Gastroesophageal sphincter (tissue), 4 donors: Measurements from ENCODE around the gene LTBP3. TPM values are rescaled to one million over a fixed set of nuclear protein-coding genes. Genes with fewer than 3 reads are reported as not detected.

Experiments
- ATAC-seq: fragments of 150-250 bp; one replicate; pipeline ENCODE4 v1.9.1; 2016; ENCODE audit warnings: mild to moderate bottlenecking, moderate library complexity
- H3K27ac ChIP-seq, 4 donors: fragments of 200-600 bp; sonication (generic) in 3 of 4; 1 replicate in 3 of 4; 2 replicates in 1 of 4; pipeline ENCODE4 v1.5.1; 2016 to 2019
- H3K27me3 ChIP-seq: fragments of 200-600 bp; sonication (generic); one replicate; pipeline ENCODE4 v1.5.1; 2019
- H3K36me3 ChIP-seq, 2 donors: fragments of 200-600 bp; sonication (generic); one replicate each; pipeline ENCODE4 v1.5.1; 2019; ENCODE audit warnings: control low read depth in 1 of 2
- H3K4me1 ChIP-seq, 3 donors: fragments of 200-600 bp; sonication (generic); 1 replicate in 2 of 3; 2 replicates in 1 of 3; pipeline ENCODE4 v1.5.1; 2016 to 2019; ENCODE audit warnings: control low read depth in 2 of 3
- H3K4me3 ChIP-seq, 2 donors: fragments of 200-600 bp; sonication (generic); one replicate each; pipeline ENCODE4 v1.5.1; 2019; ENCODE audit warnings: mild to moderate bottlenecking in 1 of 2, moderate library complexity in 1 of 2
- H3K9me3 ChIP-seq, 3 donors: fragments of 200-600 bp; sonication (generic); one replicate each; pipeline ENCODE4 v1.5.1; 2017 to 2019; ENCODE audit warnings: control low read depth in 2 of 3
- EP300 ChIP-seq: sonication (generic); formaldehyde crosslinking; IDR thresholded peaks from one replicate; pipeline ENCODE4 v1.6.1; 2017; ENCODE audit warnings: antibody characterized with exemption, mild to moderate bottlenecking
- POLR2A ChIP-seq, 2 donors: fragments of 450-650 bp; IDR thresholded peaks; one replicate each; pipeline ENCODE4 v1.6.1; 2017; ENCODE audit warnings: antibody characterized with exemption in 2 of 2, mild to moderate bottlenecking in 2 of 2, moderate library complexity in 1 of 2
- POLR2AphosphoS5 ChIP-seq: sonication (generic); formaldehyde crosslinking; IDR thresholded peaks from one replicate; pipeline ENCODE4 v1.6.1; 2017; ENCODE audit warnings: antibody characterized with exemption
- WGBS, 2 donors: methylation state at CpG; one replicate each; pipeline ENCODE4 v1.1.5; 2018; ENCODE audit warnings: low coverage in 1 of 2; 5-methylcytosine and 5-hydroxymethylcytosine counted together
- total RNA-seq, 4 donors: library from RNA; depleted of rRNA; stranded (reverse); fragments of >200 nt; gene quantifications; one replicate each; pipeline ENCODE4 v1.1.0, GENCODE V29; 2016
- TF ChIP-seq, protein P1 (sequence below), 4 experiments: fragments of 200-600 bp in 2 of 4; fragments of 450-650 bp in 2 of 4; sonication (generic) in 1 of 4; IDR thresholded peaks; one replicate each; pipeline ENCODE4 v1.5.1; 2017 to 2019; ENCODE audit warnings: antibody characterized with exemption in 4 of 4, mild to moderate bottlenecking in 2 of 4, moderate library complexity in 2 of 4

Gene LTBP3
- total RNA-seq, 4 donors from 2014 or later: 90.6 to 173 (median 139) TPM

DNA sequence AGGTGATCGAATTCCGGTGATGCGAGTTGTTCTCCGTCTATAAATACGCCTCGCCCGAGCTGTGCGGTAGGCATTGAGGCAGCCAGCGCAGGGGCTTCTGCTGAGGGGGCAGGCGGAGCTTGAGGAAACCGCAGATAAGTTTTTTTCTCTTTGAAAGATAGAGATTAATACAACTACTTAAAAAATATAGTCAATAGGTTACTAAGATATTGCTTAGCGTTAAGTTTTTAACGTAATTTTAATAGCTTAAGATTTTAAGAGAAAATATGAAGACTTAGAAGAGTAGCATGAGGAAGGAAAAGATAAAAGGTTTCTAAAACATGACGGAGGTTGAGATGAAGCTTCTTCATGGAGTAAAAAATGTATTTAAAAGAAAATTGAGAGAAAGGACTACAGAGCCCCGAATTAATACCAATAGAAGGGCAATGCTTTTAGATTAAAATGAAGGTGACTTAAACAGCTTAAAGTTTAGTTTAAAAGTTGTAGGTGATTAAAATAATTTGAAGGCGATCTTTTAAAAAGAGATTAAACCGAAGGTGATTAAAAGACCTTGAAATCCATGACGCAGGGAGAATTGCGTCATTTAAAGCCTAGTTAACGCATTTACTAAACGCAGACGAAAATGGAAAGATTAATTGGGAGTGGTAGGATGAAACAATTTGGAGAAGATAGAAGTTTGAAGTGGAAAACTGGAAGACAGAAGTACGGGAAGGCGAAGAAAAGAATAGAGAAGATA is 59.0 kb downstream of the LTBP3 start, which contains the start of gene MALAT1:
Gene MALAT1, plus strand, starts transcription at position 69 of the 736 bp plus-strand sequence.
- Histone ChIP-seq H3K36me3 (peaks cover 14 to 30% of the 10 kb centered on the region in 2 donors), H3K27me3 (no peaks in the 10 kb centered on the region), H3K27ac (peak within 1 kb of the TSS; percentile 96 to 100 (median 98)), H3K4me3 (peak within 1 kb of the TSS; percentile 74 to 97), H3K9me3 (no peaks in the 10 kb centered on the region), H3K4me1 (peaks cover 5 to 30% (median 18%) of the 10 kb centered on the region in 3 donors)
- ATAC-seq: no peak
- TF ChIP-seq POLR2A (IDR thresholded peaks at IDR 0.05) (peak; percentile 100), POLR2AphosphoS5 (peak; percentile 100), EP300 (no peak)
- TF ChIP-seq, protein P1, sequence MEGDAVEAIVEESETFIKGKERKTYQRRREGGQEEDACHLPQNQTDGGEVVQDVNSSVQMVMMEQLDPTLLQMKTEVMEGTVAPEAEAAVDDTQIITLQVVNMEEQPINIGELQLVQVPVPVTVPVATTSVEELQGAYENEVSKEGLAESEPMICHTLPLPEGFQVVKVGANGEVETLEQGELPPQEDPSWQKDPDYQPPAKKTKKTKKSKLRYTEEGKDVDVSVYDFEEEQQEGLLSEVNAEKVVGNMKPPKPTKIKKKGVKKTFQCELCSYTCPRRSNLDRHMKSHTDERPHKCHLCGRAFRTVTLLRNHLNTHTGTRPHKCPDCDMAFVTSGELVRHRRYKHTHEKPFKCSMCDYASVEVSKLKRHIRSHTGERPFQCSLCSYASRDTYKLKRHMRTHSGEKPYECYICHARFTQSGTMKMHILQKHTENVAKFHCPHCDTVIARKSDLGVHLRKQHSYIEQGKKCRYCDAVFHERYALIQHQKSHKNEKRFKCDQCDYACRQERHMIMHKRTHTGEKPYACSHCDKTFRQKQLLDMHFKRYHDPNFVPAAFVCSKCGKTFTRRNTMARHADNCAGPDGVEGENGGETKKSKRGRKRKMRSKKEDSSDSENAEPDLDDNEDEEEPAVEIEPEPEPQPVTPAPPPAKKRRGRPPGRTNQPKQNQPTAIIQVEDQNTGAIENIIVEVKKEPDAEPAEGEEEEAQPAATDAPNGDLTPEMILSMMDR (IDR thresholded peaks at IDR 0.05): peak in 1 of 4 experiments; percentile 23
- 0 to 1% methylated on average over 22 to 24 of the region's 24 CpGs for WGBS, 2 donors

DNA sequence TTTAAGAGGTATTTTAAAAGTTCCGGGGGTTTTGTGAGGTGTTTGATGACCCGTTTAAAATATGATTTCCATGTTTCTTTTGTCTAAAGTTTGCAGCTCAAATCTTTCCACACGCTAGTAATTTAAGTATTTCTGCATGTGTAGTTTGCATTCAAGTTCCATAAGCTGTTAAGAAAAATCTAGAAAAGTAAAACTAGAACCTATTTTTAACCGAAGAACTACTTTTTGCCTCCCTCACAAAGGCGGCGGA is 59.5 kb downstream of the LTBP3 start:
- TF ChIP-seq POLR2A (IDR thresholded peaks at IDR 0.05) (no peak), POLR2AphosphoS5 (no peak), EP300 (no peak)
- TF ChIP-seq, protein P1 (IDR thresholded peaks at IDR 0.05): no peak
- peaks cover 5 to 35% (median 23%) of the 10 kb centered on the region in 3 donors for H3K4me1 ChIP-seq
- peak overlapping the region; percentile 74 to 97 for H3K4me3 ChIP-seq
- no peak for ATAC-seq
- peak overlapping the region; percentile 96 to 100 (median 98) for H3K27ac ChIP-seq
- H3K36me3 ChIP-seq: peaks cover 11 to 25% of the 10 kb centered on the region in 2 donors
- no peaks in the 10 kb centered on the region for H3K27me3 ChIP-seq
- no peaks in the 10 kb centered on the region for H3K9me3 ChIP-seq
- 0% methylated on average over 6 of the region's 6 CpGs for WGBS, 2 donors

DNA sequence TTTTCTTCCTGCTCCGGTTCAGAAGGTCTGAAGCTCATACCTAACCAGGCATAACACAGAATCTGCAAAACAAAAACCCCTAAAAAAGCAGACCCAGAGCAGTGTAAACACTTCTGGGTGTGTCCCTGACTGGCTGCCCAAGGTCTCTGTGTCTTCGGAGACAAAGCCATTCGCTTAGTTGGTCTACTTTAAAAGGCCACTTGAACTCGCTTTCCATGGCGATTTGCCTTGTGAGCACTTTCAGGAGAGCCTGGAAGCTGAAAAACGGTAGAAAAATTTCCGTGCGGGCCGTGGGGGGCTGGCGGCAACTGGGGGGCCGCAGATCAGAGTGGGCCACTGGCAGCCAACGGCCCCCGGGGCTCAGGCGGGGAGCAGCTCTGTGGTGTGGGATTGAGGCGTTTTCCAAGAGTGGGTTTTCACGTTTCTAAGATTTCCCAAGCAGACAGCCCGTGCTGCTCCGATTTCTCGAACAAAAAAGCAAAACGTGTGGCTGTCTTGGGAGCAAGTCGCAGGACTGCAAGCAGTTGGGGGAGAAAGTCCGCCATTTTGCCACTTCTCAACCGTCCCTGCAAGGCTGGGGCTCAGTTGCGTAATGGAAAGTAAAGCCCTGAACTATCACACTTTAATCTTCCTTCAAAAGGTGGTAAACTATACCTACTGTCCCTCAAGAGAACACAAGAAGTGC is 60.0 kb downstream of the LTBP3 start:
- peaks cover 6 to 40% (median 27%) of the 10 kb centered on the region in 3 donors for H3K4me1 ChIP-seq
- peak overlapping the region; percentile 74 to 97 for H3K4me3 ChIP-seq
- no peak for TF ChIP-seq POLR2AphosphoS5
- TF ChIP-seq EP300: no peak
- TF ChIP-seq, protein P1 (IDR thresholded peaks at IDR 0.05): no peak
- TF ChIP-seq POLR2A (IDR thresholded peaks at IDR 0.05): no peak
- WGBS, 2 donors: 0 to 5% methylated on average over 11 of the region's 24 CpGs
- no peaks in the 10 kb centered on the region for H3K27me3 ChIP-seq
- no peaks in the 10 kb centered on the region for H3K9me3 ChIP-seq
- H3K27ac ChIP-seq: peak overlapping the region; percentile 96 to 100 (median 98)
- H3K36me3 ChIP-seq: peaks cover 7 to 20% of the 10 kb centered on the region in 2 donors
- ATAC-seq: no peak

DNA sequence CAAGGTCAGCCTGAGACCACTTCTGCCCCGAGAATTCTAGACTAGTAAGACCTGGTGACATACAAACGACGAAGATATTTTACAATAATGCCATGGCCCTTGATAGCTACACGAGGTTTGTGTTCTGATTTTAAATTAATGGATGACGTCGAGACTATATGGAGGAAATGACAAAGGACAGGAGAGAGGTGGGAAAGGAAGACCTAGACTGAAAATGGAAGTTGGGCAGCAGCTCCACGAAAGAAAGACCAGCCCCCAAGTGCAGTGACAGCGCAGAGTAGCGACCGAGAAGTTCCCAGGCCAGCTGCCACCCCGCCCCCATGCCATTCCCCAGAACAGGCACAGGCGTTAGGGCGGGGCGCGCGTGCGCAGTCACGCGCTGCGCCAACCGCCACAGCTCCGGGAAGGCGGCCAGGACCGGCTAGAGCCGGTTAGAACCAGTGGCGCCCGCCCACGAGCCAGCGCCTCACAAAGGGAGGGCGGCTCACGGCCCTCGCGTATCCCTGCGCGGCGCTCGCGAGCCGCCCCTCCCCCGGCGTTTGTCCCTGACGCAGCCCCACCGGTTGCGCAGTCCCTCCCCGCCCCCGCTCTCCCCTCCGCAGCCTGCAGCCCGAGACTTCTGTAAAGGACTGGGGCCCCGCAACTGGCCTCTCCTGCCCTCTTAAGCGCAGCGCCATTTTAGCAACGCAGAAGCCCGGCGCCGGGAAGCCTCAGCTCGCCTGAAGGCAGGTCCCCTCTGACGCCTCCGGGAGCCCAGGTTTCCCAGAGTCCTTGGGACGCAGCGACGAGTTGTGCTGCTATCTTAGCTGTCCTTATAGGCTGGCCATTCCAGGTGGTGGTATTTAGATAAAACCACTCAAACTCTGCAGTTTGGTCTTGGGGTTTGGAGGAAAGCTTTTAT is 60.8 kb downstream of the LTBP3 start:
- peak overlapping the region; percentile 96 to 100 (median 98) for H3K27ac ChIP-seq
- no peaks in the 10 kb centered on the region for H3K9me3 ChIP-seq
- peaks cover under 1 to 12% of the 10 kb centered on the region in 2 donors for H3K36me3 ChIP-seq
- peak; percentile 86 for ATAC-seq
- peak overlapping the region; percentile 74 to 97 for H3K4me3 ChIP-seq
- TF ChIP-seq, protein P1 (IDR thresholded peaks at IDR 0.05): peak in 2 of 4 experiments; percentile 1 to 41
- peak; percentile 92 for TF ChIP-seq POLR2AphosphoS5
- peak; percentile 95 for TF ChIP-seq EP300
- peak; percentile 61 to 71 for TF ChIP-seq POLR2A (IDR thresholded peaks at IDR 0.05)
- no peaks in the 10 kb centered on the region for H3K27me3 ChIP-seq
- H3K4me1 ChIP-seq: peaks cover 11 to 48% (median 33%) of the 10 kb centered on the region in 3 donors
- 0 to 1% methylated on average over 24 to 26 of the region's 61 CpGs for WGBS, 2 donors
